Measurements from ENCODE around the gene MSRB1.
"Not testable (repeated sequence)": the region's sequence is repeated elsewhere in the genome, so short reads cannot be mapped to it uniquely, and the experiment has no call there.

Gene MSRB1

GRCh38 chr16:1940273-1941161 is 2.5 kb downstream of the MSRB1 start:
- DNase-seq (ENCODE audit: low read depth in 2 of 2), result no peak

GRCh38 chr16:1939833-1940232 is 3.2 kb downstream of the MSRB1 start:
- not testable (repeated sequence) for DNase-seq (ENCODE audit: low read depth in 2 of 2)

GRCh38 chr16:1938910-1939309 is 4.1 kb downstream of the MSRB1 start:
- DNase-seq (ENCODE audit: low read depth in 2 of 2), result no peak

- no peak for DNase-seq (ENCODE audit: low read depth in 2 of 2)
Measured at GRCh38 chr16:1938316-1938715, 4.7 kb downstream of the MSRB1 start.

GRCh38 chr16:1936945-1937479 is 6.0 kb downstream of the MSRB1 start:
- DNase-seq (ENCODE audit: low read depth in 2 of 2), result no peak

GRCh38 chr16:1933097-1933661 is 9.8 kb downstream of the MSRB1 start:
- no peak for DNase-seq (ENCODE audit: low read depth in 2 of 2)

GRCh38 chr16:1932050-1933028 is 10.7 kb downstream of the MSRB1 start:
- DNase-seq (ENCODE audit: low read depth in 2 of 2), result no peak

GRCh38 chr16:1930338-1930720 is 12.7 kb downstream of the MSRB1 start:
- no peak for DNase-seq (ENCODE audit: low read depth in 2 of 2)

- peak; percentile 47 to 60 for DNase-seq (ENCODE audit: low read depth in 2 of 2)
Measured at GRCh38 chr16:1929578-1930337, 13.2 kb downstream of the MSRB1 start.

GRCh38 chr16:1929105-1929504 is 13.9 kb downstream of the MSRB1 start:
- no peak for DNase-seq (ENCODE audit: low read depth in 2 of 2)

GRCh38 chr16:1926271-1926670 is 16.7 kb downstream of the MSRB1 start:
- no peak for DNase-seq (ENCODE audit: low read depth in 2 of 2)

- no peak for DNase-seq (ENCODE audit: low read depth in 2 of 2)
Measured at GRCh38 chr16:1924095-1924494, 18.9 kb downstream of the MSRB1 start.

GRCh38 chr16:1923299-1924034 is 19.5 kb downstream of the MSRB1 start:
- DNase-seq (ENCODE audit: low read depth in 2 of 2), result peak in 1 of 2 experiments; percentile 20

GRCh38 chr16:1922357-1922756 is 20.6 kb downstream of the MSRB1 start:
- DNase-seq (ENCODE audit: low read depth in 2 of 2), result no peak

GRCh38 chr16:1920727-1921171 is 22.2 kb downstream of the MSRB1 start:
- no peak for DNase-seq (ENCODE audit: low read depth in 2 of 2)

GRCh38 chr16:1920122-1920521 is 22.9 kb downstream of the MSRB1 start:
- DNase-seq (ENCODE audit: low read depth in 2 of 2), result not testable (repeated sequence)

- DNase-seq (ENCODE audit: low read depth in 2 of 2), result no peak
Measured at GRCh38 chr16:1919327-1919998, 23.5 kb downstream of the MSRB1 start.

- DNase-seq (ENCODE audit: low read depth in 2 of 2), result no peak
Measured at GRCh38 chr16:1918351-1919326, 24.4 kb downstream of the MSRB1 start, which contains the start of gene HS3ST6. TSS of gene HS3ST6 (minus strand) at chr16:1918415. CDS start at chr16:1918323, 92 bp downstream.
